GM19328 (cell line): Measurements from ENCODE around the gene AGPS.
"Not testable (repeated sequence)": the region's sequence is repeated elsewhere in the genome, so short reads cannot be mapped to it uniquely, and the experiment has no call there.

ENCODE experiments used
- ATAC-seq: cut with Tn5 transposase; IDR thresholded peaks from one replicate; pipeline ENCODE4 v1.9.1; 2021; ENCODE audit warnings: mild to moderate bottlenecking, moderate library complexity; ENCODE audit not compliant: unreplicated experiment

Gene AGPS

DNA sequence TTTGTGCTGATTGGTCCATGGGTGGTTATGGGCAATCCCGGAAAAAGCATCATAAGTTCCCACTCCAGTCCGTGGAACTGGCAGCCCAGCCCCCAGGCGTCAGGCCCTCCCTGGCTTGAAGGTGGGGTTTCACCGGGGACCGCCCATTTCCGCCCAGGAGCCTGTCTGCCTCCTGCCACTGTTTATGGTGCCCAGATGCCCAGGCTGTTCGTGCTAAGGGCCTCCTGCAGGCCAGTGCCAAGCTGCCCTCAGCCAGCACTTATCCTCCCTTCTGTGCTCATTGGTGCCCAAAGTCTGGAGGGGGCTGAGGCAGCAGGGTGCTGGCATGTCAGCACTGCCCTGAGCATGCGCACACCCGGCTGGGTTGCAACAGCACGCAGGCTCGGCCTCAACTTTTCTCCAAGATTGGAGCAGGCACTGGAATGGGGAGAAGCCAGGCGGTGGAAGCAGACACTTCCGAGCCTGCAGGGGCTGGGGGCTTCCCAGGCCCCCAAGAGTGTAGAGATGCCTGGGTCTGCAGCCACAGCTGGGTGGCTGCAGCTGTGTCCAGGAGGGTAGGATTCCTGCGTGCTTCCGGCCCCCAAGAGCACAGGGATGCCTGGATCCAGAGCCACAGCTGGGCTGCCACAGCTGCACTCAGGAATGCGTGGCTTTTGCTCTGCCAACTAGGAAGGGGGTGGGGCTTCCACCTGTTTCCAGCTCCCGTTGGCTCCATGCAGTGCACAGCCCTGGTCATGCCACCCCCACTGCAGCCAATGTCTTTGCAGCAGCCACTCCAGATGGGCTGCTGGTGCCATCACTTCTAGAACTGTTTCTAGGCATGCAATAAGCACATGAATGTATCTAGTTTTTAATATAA is 74.0 kb downstream of the AGPS start:
- ATAC-seq: no peak

DNA sequence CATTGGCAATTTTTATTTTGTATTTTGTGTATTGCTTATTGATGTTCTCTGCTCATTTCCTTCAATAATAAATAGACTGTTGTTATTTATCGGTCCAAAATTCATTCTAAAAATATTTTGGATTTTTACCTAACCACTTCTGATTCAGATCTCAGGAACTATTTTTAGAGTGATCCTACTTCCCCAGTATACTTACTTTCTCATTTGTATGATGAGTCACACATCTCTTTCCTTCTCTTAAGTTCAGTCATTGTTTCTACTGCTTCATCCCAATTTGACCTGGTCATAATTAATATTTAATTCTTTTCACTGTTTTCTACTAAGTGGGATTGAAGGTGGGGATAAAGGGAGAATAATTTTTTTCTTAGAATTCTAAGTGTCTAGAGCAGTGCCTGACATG is 75.1 kb downstream of the AGPS start:
- no peak for ATAC-seq

DNA sequence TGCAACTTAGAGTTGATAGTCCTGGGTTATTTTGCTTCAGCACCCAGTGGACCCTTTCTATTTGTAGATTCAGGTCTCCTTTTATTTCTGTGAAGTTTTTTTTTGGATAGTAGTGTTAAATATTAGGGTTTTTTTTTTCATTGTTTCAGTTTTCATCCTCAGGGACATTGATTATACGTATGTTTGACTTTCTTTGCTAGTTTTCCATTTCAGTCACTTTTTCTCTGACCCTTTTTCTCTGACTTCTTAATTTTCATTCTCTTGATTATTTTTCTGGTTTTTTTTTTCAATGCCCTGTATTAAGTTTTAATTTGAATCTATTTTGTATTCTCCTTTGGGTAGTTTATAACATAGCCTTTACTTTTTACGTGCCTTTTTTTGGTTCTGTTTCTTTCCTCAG is 79.4 kb downstream of the AGPS start:
- no peak for ATAC-seq

DNA sequence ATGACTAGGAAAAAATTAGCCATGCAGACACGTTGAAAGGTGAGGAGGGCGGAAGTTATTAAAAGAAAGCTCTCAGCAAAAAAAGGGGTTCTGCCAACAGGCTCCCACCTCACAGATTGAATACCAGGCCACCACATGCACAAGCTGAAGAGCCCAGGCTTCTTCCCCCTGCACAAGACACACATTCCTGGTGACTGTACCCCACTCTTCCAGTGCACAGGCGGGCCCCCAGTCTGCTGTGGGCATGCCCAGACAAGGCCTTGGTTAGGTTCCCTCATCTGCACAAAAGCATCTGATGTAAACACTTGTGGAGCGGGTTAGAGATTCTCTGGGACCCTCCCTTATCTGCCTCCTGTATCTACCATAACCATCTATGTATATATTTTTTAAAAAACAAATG is 81.7 kb downstream of the AGPS start:
- no peak for ATAC-seq

DNA sequence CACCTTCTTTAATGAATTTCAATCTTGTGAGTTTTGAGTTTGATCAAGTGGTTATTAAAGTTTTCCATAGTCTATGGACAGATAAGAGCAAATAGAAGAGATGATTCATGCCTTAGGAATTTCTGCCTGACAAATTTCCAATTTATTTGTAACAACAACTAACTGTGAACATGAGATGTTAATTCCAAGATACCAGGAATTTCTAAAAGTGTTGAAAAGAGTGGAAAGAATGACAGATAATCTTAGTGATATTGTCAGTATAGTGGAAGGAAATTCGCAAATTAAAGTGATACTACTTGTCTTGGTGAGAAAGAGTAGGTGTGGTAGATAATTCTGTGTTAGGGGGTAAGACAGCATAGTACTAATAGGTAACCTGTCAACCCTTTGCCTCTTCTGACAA is 82.4 kb downstream of the AGPS start:
- ATAC-seq: no peak

DNA sequence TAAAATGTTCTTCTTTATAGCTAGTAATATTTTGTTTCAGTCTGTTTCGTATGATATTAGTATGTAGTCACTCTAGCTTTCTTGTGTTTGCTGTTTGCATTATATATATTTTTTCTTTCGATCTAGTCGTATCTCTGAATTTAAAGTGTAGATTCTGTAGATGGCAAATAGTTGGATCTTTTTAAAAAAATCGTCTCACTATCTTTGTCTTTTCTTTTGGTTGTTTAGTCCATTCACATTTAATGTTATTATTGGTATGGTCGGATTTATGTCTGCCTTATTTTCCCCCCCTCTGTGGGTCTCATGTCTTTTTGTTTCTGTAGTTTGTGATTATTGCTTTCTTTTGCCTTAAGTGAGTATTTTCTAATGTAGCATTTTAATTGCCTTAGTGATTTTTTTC is 84.3 kb downstream of the AGPS start:
- no peak for ATAC-seq

DNA sequence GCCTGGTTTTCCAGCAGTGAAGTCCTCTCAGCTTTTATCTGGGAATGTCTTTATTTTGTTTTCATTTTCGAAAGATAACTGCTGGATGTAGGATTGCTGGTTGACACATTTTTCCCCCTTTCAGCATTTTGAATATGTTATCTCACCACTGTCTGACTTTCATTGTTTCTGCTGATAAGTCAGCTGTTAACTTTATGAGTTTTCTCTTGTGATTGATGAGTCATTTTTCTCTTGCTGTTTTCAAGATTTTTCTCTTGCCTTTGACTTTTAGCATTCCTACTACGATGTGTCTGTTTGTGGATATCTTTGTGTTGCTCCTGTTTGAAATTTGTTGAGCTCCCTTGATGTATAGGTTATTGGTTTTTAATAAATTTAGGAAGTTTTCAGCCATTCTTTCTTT is 85.5 kb downstream of the AGPS start:
- no peak for ATAC-seq

DNA sequence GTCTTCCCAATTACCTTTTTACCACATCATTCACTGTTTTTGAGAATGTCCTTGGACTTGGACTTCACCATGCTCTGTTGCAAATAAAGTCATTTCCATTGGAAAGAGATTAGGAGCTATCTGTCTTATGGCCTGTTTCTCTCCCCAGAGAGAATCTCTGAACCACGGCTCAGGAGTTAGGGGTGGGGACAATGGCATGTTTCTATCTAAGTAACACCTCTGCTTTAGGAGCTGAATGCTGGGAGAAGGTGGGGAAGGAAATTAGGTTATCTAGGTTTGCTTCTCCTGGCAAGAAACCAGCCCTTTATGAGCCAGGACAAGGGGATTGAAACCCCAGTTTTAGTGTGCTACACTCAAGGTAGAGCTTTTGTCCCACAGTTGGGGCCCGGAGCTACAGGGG is 86.3 kb downstream of the AGPS start:
- ATAC-seq: no peak

DNA sequence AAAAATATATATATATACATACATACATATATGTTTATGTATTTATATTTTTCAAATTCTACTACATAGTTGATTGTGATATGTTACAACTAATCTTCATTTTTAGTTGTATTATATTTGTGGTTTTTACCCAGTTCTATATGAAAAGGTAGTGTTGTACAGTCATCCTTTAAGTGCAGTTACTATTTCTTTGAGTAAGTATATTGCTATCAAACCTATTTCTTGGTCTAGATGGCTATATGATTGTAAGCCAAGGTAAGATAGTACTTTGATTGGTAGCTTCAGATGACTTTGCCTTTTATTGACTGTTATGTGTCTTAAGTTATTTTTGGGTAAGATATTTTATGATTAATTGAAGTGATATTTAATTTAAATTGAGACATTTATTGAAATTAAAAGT is 89.6 kb downstream of the AGPS start:
- no peak for ATAC-seq

DNA sequence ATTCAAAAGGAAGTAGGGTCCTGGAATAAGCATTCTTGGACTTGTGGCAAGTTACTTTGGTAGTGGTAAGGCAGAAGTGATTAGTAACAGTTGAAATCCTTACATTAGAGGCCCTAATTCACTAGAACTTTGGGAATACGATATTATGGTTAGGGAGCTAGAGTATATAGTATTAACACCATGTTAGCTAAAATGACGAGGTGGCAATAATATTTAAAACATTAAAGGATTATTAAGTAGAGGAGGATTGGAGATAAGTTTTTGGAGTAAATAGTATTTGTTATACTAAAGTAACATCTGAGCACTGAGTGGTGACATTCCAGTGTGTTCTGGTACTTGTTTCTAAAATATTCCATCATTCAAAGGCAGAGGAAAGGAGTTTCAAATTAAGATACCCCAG is 91.0 kb downstream of the AGPS start:
- no peak for ATAC-seq

DNA sequence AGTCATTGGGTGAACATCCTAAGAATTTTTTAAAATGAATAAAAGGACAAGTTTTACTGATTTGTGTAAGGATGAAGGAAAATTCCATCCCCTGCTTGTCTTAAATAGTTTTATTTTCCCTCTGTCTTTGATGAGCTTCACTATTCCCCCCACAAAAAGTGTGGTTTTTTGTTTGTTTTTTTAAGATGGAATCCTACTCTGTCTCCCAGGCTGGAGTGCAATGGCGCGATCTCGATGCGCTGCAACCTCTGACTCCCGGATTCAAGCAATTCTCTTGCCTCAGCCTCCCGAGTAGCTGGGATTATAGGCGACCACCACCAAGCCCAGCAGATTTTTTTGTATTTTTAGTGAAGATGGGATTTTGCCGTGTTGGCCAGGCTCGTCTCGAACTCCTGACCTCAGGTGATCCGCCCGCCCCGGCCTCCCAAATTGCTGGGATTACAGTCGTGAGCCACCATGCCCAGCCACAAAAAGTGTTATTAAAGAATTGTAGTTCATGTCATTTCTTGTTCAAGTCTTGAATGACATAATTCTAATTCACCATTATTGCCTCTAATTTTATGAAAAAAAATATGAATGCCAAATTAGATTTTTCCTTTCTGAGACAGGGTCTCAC is 91.7 kb downstream of the AGPS start:
- no peak for ATAC-seq

DNA sequence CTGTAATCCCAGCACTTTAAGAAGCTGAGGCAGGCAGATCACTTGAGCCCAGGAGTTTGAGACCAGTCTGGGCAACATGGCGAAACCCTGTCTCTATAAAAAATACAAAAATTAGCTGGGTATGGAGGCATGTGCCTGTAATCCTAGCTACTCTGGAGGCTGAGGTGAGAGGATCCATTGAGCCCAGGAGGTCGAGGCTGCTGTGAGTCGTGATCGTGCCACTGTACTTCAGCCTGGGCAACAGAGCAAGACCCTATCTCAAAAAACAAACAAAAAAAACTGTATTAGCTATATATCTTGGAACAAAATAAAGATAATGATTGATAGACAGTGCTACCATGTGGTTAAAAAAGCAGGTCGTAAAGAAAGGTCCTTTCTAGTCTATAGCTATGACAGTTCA is 93.1 kb downstream of the AGPS start:
- not testable (repeated sequence) for ATAC-seq

DNA sequence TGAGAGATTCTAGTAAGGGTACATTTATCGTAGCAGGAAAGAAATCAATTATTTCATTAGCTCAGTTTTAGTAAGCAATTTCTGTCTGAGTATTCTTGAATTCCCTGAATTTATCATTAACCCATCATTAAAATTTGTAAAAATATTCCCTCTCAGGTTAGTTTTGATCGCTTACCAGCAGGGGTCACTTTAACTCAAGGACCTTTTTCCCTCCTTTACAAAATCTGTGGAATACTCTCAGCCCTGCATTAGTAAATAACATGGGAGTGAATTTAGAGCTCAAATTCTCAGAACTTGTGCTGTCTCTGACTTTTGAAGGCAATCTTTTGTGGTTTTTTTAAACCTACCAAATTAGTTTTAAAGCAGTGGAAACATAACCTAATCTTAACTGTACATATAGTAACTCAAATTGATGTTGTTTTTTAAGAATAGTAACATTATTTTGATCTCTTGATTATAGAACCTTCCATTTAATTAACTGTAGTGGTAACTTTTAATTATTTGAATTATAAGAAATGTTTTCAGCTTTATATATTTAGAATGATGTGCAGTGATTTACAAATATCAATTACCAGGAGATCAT is 97.2 kb downstream of the AGPS start:
- no peak for ATAC-seq

DNA sequence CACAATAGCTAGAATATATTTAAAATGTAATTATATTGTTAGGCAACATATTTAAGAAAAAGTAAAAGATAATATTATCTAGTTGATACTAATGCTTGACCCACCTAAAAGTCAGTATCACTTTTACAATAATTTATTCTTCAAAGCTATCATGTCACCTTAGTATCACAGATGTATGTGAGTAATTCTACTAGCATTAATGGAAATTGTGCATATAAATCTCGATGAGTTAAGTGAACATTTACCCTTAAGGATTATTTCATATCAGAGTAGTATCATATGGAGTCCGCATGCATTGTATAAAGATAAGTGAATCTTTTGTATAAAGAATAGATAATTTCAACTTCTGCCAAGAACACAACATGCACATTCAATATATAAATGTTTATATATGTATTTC is 103.4 kb downstream of the AGPS start:
- no peak for ATAC-seq

DNA sequence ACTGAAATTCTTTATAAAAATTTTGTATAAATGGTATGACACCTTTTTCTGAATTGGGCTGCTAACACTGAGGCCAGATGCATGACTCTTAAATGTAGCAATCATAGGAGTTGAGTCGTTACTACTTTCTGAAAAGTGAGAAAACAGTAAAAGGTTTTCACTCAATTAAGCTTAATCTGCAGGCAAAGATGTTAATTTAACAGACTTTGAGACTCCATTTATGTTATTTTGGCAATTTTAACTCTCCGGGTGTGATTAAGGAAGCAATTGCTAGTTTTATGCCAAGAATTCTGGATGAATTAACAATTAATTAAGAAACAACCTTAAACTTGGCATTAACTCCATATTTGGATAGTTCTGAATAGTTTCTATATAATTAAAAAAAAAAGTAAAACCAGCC is 104.3 kb downstream of the AGPS start:
- no peak for ATAC-seq

DNA sequence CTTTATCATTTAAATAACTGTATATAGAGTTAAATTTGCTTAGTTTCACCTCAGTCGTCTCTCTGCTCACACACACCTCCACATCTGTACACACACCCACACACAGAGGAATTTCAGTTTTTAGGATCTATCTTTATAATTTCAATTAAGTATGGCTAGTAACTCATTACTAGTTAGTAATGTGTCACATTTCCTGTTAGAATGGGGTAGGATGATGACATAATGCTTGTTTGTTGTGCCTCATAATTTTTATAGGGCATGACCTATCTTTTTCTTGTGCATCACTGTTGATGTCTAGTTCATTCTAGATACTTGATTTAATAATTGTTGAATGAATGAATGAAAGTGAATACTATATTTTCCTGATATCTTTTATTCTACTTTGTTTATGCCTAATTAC is 108.6 kb downstream of the AGPS start:
- no peak for ATAC-seq

DNA sequence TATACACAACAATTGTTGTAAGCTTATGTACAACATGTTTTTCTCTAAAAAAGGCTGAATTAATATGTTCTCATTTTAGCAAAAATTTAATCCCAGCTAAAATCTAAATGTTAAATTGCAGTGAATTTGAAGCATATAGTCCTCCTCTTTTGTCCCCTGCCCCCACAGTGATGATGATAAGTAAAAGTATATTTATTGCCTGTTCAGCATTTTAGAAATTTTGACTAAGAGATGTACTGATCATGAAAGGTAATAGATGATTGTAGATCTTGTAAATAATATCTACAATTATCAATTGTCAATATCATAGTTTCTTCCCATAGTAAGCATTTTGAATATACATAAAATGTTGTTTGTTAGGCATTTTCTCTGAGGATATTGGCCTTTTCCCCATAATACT is 113.9 kb downstream of the AGPS start:
- no peak for ATAC-seq

DNA sequence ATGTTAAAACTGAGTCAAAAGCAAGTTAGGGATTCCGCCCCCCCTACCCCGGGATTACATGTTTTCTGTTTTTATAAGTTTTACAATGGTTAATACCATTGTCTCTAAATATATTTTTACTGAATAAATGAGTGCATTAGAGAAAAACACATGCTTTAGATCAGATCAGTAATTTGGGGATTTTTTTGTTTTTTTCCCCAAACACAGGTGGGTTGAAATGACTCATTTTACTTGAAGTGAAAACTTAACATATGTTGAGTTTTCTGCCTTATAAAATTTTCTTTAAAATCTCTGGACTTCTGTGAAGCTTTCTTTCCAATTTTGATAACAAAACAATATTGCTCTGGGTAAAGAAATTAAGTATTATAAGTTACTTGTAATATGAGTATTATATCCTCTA is 114.4 kb downstream of the AGPS start:
- no peak for ATAC-seq

DNA sequence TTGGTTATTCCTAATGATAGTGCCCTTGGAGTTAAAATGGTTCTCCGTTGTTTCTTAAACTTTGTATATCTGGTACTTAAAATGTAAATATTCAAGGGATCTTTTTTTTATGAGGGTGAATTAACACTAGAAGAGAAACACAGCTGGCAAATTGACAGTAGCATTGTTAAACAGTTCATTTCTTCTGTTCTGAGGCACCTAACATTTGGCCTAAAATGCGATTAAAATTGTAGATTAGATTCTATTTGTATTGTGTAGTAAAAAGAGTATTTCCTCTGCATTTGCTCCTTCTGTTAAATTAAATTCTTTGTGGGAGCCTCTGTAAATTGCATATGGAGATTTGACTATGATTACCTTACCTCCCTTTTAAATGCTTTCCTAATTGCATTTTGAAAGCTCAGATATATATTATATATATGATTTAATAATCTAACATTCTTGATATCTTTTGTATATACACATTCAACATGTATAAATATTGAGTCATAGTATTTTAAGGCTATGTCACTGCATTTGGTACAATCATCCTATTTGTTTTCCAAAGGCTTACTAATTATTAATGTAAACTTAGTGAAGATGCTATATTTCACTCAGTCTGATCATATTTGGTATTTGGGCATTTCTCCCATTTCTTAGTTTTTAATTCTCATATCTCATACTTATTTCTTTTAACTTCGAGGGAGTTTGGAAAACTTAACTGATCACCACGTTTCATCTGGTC is 124.4 kb downstream of the AGPS start:
- no peak for ATAC-seq

DNA sequence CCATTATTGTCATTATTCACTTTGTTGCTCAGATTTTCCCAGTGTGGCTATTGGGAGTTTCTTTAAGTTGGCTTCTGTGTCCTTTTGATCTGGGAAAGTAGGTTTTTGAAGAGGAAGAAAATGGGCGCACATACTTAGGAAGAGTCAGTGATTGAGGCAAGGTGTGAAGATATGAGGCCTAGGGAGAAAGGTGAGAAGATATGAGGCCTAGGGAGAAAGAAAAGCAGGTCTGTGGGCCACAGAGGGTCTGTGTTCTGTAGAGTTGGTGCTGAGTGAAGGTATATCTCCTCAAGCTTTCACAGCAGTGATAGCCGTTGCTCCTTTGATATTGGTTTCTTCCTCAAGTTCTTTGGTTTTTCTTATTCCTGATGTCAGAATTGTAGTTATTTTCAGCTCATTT is 126.2 kb downstream of the AGPS start:
- no peak for ATAC-seq

DNA sequence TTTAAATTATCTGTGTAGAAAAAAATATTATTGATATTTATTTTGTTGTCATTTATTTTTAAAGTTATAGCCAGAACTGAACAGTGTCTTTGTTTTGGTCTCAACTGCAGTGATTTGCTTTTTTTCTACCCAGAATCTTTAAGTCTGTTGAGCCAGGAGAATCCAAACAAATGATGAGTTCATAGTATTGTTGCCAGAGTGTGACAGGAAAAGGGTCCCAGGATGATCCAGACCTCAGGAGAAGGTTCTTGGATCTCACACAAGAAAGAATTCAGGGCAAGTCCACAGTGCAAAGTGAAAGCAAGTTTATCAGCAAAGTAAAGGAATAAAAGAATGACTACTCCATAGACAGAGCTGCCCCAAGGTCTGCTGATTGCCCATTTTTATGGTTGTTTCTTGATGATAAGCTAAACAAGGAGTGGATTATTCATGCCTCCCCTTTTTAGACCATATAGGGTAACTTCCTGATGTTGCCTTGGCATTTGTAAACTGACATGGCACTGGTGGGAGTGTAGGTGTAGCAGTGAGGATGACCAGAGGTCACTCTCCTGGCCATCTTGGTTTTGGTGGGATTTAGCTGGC is 127.1 kb downstream of the AGPS start:
- ATAC-seq: no peak
